Body of pancreas (tissue), 4 donors: ENCODE data around the gene DSC1.

Experiments used
- CTCF ChIP-seq, 7 experiments: fragments of 450-650 bp in 4 of 7; fragments of 200-600 bp in 3 of 7; sonication (generic) in 3 of 7; IDR thresholded peaks; one replicate each; pipeline ENCODE4 v1.5.1; 2016 to 2019; ENCODE audit warnings: antibody characterized with exemption in 7 of 7
- POLR2A ChIP-seq, 3 donors: fragments of 450-650 bp; IDR thresholded peaks; one replicate each; pipeline ENCODE4 v1.6.1; 2016; ENCODE audit warnings: antibody characterized with exemption in 3 of 3, mild to moderate bottlenecking in 2 of 3

GRCh38 chr18:31162419-31162793 is 250 bp downstream of the DSC1 start:
- TF ChIP-seq CTCF (IDR thresholded peaks at IDR 0.05) (no peak), POLR2A (IDR thresholded peaks at IDR 0.05) (no peak)
